Fibroblast of peridontal ligament (primary cell): ENCODE results near the gene BAIAP2L2.
A peak's percentile ranks its signal among the peaks of the same experiment; 100 is the strongest.

ENCODE experiments used
- DNase-seq: peaks from one replicate; pipeline ENCODE4 v3.0.0-alpha.2; 2010; ENCODE audit errors: extremely low read depth

BAIAP2L2 gene

DNA sequence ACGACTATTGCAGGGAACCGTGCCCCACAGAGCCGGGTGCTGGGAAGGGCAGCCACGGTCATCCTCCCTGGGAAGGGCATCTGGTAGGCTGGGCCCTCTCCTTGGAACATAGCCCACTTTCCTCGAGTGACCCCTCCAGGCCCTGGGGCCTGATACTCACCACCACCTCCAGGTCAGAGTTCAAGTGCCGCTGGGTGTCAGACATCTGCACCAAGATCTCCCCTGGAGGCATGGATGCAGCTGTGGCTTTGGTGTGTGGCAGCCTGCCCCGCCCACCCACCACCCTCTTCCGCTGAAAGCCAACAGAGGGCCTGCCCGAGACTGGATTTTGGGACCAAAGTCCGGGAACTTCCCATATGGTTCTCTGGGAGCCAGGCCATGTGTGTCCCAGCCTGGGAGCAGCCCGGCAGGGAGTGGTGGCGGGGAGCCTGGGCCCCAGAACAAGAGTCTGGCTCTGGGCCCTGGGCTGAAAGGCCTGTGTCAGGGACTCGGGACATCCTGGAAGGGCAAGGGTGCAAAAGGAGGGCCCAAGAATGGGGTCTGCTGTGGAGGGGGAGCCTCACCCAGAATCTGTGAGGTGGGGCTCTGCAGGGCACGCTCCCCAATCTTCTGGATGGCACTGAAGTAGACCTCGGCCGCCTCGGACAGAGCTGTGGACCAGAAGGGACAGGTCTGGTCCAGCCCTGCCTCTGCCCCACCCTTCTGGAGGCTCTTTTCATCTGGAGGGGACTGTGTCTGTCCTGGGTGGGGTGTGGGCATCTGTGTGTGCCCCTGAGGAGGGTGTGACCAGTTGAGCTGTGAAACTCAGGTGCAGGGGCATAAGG, 2.6 kb downstream of the BAIAP2L2 start:
- DNase-seq, result no peak

- no peak for DNase-seq
These were observed 3.5 kb downstream of the BAIAP2L2 start for GRCh38 chr22:38106814-38107578.

DNA sequence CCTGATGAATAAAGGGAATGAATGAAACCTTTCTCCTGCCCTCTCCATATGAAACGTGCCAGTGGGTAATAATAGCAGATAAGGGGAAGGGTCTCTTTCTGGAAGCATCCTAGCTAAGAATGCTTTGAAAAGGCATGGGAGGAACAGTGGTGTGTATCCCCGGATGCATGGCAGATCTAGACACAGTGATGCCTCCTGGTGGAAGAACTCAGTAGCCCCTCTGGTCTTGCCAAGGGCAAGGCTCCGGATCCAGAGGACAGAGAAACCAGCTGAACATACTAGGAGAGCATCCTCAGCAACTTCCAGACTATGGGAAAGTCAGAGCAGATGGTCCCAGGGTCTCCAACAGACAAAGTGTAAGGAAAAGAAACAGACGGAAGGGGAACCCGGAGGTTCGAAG, 6.4 kb downstream of the BAIAP2L2 start:
- peak; percentile 11 for DNase-seq

DNA sequence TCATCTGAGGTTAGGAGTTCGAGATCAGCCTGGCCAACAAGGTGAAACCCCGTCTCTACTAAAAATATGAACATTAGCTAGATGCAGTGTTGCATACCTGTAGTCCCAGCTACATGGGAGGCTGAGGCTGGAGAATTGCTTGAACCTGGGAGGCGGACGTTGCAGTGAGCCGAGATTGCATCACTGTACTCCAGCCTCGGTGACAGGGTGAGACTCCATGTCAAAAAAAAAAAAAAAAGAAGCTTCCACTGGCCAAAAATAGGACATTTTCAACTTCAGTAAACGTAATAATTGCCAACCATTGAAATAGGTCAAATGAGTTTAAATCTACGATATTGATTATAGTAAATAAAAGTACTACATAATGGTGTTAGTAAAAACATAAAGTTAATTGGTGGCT, 6.8 kb downstream of the BAIAP2L2 start:
- no peak for DNase-seq

- peak; percentile 63 for DNase-seq
These were observed 11.9 kb downstream of the BAIAP2L2 start for GRCh38 chr22:38098410-38099249.

DNA sequence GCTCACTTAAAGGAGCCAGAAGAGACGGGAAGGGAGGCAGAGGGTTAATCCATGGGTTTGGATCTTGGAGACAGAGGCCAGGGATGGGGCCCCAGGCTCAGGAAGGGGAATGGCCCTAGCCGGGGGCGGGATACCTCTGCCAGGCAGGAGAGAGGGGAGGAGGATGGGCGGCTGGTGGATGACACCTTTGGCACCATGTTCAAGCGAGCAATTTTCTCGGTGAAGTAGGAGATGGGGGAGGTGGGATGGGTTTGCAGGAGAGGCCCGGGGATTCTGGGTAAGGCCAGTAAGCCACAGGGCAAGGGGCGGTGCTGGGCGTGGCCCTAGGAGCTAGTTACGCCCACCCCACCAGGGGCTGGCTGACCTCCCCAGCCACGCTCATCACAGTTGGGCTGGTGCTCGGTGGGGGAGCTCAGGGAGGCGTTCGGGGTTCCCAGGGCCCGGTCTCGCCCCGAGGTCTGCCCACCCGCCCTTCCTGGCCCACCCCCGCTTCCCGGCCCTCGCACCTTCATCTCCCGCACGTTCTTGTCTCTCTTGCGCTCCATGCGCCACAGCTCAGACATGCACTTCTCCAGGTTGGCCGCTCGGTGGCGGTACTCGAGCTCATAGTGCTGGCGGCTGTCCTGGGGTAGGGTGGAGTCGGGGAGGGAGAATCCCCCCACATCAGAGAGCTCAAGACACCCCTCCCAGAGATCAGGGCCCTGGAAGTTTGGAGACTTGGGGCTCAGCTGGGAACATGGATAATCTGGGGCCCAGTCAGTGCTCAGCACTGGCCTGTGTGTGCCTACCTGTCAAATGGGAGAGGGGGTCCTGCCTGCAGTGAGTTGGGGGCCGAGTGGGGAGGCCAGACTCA, 12.7 kb downstream of the BAIAP2L2 start:
- no peak for DNase-seq

- DNase-seq, result no peak
These were observed 13.4 kb downstream of the BAIAP2L2 start for GRCh38 chr22:38097058-38097457.

DNA sequence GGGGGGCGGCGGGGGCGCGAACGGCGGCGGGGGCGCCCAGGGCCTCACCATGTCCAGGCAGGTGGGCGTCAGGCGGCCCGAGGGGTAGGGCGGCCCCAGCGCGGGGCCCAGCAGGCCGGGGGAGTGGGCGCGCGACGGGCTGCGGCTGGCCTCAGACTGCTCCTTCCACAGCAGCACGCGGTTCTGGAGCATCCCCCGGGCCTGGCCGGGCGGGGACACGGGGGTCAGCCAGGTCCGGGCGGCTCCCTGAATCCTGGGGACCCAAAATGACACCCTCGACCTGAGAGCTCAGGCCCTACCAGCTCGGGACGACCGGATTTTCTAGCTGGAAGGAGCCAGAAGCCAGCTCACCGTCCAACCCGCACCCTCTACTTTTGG, 21.0 kb downstream of the BAIAP2L2 start:
- DNase-seq, result no peak

- DNase-seq, result no peak
These were observed 21.6 kb downstream of the BAIAP2L2 start for GRCh38 chr22:38088629-38089473.

GRCh38 chr22:38087855-38088254, 22.6 kb downstream of the BAIAP2L2 start:
- DNase-seq, result no peak

GRCh38 chr22:38086942-38087341, 23.5 kb downstream of the BAIAP2L2 start:
- DNase-seq, result no peak

GRCh38 chr22:38086001-38086845, 24.3 kb downstream of the BAIAP2L2 start:
- no peak for DNase-seq

- DNase-seq, result no peak
These were observed 25.0 kb downstream of the BAIAP2L2 start for GRCh38 chr22:38085501-38085900.

GRCh38 chr22:38085056-38085455, 25.4 kb downstream of the BAIAP2L2 start:
- DNase-seq, result no peak

DNA sequence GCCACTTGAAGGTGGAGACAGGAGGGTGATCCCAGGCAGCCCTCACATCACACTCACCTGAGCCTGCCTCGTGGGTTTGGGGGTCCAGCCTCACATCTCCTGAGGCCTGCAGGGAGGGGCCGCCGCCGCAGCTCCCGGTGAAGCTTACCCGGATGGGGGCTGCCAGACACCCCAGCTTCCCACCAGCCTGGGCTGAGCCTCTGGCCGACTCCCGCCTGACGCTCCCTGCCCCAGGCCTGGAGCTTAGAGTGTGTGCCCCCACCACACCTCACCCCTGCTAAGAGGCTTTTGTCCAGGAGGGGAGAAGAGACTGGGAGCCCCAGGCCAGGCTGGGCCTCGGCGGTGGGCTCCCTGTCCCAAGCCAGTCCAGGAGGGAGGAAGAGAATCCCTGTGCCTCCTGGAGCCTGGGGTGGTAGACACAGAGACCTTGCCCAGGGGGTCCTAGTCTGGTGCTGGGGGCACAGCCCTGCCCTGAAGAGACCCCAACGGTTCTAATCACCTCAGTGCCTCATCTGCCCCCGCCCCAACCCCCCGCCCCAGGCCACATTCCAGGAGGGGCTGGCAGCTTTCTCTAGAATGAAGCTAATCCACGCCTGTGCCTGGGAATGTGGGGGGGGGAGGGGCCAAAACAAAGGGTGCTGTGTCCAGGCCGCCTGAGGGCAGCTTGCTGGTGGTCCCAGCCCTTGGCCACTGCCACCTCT, 26.4 kb downstream of the BAIAP2L2 start, which contains the start of gene SLC16A8:
Gene SLC16A8, minus strand, starts transcription at position 254 of the 701 bp plus-strand sequence. CDS start 1,311 bp downstream, outside the sequence.
- DNase-seq, result no peak

DNA sequence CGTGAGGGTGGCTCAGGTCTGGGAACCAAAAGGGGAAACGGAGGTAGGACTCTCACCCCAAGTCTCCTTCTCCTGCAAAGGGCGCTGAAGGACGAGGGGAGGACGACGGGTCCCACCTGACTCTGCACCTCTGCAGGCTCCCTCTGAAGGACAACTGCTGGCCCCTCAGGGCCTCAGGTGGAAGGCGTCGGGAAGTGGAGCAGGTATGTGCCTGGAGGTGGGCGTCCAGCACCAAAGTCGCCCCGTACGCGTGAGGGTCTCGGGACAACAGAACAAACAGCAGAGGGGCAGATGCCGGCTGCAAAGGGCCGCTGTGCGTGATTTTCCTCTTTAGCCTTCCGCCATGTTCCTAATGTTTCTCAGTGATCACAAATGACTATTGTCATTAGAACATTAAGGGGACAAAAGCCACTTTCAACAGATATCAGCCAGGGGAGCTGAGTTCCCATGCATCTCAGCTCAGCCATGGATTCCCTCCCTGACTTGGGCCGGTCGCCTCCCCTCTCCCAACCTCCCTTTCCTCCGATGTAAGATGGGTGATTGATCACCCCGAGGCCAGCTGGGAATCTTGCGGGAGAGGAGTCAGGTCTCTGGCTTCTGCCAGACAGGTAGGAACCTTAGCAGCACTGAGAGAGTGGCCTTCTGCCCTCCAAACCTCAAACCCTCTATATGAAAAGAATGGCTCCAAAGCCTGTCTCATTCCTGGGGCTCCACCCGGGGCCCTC, 27.3 kb downstream of the BAIAP2L2 start:
- no peak for DNase-seq

DNA sequence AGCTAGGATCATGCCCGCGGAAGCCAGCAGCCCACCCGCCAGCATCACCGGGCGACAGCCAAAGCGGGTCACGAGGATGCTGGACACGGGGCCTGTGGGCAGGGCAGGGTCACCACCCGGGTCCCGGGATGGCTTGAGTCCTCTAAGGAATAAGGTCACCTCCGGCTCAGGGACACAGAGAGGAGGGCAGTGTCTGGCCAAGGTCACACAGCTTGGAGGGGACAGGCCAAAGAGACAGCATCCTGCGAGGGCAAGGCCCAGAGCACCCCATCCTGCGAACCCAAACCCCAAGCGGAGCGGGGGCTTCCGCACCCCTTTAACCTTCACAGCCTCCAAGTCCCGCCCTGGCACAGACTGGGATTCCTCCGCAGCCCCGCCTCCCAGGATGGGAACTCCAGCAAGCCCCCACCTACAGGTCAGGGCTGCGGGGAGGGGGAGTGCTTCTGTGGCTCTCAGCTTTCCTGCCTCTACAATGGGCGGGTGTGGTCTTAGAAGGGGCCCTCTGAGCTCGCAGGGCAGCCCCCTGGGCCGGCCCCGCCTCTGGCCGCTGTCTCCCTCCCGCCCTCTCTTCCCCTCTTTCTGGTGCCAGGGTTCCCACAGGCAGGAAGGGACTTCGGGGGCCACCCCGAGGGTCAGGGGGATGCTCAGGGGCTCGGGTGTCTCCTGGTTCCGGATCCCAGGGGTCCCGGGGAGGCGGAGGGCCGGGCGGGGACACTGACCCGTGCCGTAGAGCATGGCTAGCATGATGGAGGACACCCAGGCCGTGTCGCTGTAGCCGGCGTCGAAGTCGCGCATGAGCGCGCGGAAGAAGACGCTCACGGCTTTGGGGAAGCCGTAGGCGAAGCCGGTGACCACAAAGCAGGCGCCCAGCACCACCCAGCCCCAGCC, 28.3 kb downstream of the BAIAP2L2 start:
- DNase-seq, result no peak
